Fibroblast of skin of left biceps (primary cell): Measurements from ENCODE around the gene PDCD11.

Experiments
- DNase-seq, 2 experiments: peaks; one replicate each; pipeline ENCODE4 v3.0.0-alpha.2; 2013; ENCODE audit warnings: low read depth in 2 of 2

PDCD11 gene

DNA sequence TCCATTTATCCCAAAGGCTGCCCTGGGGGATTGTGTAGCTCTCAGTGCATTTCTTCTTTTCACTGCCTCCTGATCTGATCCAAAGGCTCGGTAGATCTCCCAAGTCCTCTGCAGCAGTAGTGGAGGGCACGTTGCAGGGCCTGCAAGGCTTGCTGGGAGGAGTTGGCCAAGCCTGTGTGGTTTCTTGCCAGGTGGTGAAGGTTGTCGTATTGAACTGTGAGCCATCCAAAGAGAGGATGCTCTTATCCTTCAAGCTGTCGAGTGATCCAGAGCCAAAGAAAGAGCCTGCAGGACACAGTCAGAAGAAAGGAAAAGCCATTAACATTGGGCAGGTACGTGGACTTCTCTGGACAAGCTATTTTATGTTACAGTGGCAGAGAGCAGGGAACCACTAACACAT lies 21.2 kb downstream of the PDCD11 start:
- no peak for DNase-seq

DNA sequence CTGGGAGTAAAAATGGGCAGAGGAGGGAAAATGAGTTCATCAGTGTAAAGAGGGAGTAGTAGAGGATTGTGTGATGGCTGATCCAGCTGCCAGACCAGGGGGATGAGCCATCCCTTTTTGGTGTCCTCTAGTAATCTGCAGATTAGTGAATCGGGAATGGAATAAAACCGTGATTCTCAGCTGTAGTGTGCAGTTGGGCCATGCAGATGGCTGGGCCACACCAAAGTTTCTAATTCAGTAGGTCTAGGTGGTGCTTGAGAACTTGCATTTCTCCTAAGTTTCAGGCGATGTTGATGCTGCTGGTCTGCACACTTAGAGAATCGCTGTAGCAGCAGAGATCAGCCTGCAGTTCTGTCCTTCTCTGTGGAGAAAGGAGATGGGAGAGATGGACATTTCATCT lies 22.7 kb downstream of the PDCD11 start:
- DNase-seq = no peak

GRCh38 chr10:103423748-103424147 lies 27.3 kb downstream of the PDCD11 start:
- no peak for DNase-seq

DNA sequence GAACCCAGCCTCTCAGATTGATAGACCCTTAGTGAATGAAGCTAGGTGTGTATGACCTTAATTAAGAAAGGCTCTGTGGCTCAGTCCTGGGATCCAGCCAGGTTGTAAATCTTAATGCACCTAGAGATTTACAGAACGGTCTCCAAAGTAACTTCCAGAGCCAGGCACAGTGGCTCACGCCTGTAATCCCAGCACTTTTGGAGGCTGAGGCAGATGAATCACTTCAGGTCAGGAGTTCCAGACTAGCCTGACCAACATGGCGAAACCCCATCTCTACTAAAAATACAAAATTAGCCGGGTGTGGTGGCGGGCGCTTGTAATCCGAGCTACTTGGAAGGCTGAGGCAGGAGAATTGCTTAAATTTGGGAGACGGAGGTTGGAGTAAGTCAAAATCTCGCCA lies 31.4 kb downstream of the PDCD11 start:
- DNase-seq = no peak

DNA sequence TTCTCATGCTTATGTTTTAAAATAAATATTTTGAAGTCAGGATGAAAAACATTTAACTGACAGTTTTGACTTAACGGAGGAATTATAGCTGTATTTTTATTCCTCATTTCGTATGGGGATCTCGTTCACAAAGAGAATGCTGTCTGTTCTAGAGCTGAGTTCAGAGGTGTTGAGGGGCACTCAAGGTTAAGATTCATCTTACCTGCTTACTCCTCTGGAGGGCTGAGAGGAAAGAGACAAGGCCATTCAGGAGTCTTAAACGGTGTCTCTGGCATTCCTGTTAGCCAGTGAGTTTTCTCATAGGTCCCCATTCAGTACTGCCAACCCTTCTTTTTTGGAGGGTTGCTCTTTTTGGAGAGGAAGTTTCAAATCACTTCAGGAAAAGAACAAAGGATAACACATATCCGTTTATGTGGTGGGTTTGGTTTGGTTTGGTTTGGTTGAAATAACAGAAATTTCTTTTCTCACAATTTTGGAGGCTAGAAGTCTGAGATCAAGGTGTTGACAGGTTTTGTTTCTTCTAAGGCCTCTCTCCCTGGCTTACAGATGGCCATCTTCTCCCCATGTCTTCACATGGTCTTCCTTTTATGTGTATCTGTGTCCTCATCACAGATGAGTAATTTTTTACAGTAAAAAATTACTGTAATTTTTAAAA lies 32.7 kb downstream of the PDCD11 start:
- DNase-seq = no peak

DNA sequence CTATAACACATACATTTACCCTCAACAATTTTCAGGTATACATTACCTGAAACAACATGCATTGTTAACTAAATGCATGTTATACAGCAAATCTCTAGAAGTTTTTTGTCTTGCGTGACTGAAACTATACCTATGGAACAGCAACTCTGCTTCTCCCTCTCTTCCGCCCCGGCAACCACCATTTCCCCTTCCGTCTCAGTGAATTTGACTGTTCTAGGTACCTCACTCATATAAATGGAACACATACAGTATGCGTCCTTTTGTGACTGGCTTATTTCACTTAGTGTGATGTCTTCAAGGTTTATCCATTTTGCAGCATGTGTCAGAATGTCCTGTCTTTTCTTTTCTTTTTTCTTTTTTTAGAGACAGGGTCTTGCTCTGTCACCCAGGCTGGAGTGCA lies 33.2 kb downstream of the PDCD11 start:
- no peak for DNase-seq

- DNase-seq = no peak
Observed at GRCh38 chr10:103431902-103432301, 35.5 kb downstream of the PDCD11 start.

GRCh38 chr10:103433858-103434257 lies 37.4 kb downstream of the PDCD11 start:
- no peak for DNase-seq

- DNase-seq = no peak
Observed at GRCh38 chr10:103439776-103440175, 43.4 kb downstream of the PDCD11 start.

DNA sequence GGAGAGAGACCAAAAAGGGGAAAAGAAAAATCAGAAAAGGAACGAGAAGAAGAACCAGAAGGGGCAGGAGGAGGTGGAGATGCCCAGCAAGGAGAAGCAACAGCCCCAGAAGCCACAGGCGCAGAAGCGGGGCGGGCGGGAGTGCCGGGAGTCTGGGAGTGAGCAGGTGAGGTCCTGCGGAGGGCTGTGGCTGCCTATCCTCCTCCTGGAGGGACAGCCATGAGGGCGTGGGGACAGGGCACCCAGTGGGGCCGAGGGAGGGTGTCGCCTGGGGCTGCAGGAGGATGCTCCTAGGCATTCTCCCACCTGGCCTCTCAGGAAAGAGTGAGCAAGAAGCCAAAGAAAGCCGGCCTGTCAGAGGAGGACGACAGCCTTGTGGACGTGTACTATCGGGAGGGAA lies 44.0 kb downstream of the PDCD11 start:
- no peak for DNase-seq

GRCh38 chr10:103441206-103441605 lies 44.8 kb downstream of the PDCD11 start:
- no peak for DNase-seq

- DNase-seq = no peak
Observed at GRCh38 chr10:103441611-103442010, 45.2 kb downstream of the PDCD11 start.

DNA sequence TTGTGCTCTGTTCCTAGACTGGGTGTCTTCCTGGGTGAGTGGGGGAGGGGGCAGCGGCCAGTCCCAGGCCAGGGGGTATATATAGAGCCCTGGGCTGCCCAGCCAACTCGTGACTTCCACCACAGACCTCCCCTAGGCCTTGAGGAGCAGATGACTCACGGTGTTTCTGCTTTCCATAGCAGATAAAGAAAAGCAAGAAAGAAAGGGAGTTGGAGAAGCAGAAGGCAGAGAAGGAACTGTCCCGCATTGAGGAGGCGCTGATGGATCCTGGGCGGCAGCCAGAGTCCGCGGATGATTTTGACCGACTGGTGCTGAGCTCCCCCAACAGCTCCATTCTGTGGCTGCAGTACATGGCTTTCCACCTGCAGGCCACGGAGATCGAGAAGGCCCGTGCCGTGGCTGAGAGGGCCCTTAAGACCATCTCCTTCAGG lies 45.6 kb downstream of the PDCD11 start:
- DNase-seq = no peak

DNA sequence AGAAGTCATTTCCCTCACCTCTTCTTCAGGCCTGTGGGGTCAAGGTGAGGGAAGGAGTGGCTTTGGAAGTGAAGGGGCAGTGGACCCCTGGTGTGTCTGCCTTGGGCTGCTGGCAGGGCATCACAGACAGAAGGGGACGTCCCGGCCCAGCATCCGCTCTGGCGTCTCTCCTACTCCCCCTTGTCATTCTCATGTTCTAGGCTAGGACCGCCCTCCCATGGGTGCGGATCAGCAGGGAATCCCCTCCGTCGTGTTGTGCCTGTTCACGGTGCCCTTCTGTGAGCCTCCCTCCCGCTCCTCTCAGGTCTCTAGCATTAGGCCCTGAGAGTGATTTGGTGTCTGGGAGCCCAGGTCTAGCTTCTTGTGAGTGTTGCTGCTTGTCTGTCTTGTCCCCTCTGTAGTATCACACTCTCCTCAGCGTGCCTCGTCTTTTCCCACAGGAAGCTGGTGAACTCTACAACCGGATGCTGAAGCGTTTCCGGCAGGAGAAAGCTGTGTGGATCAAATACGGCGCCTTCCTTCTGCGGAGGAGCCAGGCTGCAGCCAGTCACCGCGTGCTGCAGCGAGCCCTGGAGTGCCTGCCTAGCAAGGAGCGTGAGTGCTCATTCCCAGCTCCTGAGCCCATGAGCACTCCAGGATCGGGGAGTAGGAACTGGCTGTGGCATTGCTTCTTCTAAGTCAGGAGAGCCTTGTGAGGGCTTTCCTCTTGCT lies 47.2 kb downstream of the PDCD11 start:
- no peak for DNase-seq

- no peak for DNase-seq
Observed at GRCh38 chr10:103444478-103444877, 48.1 kb downstream of the PDCD11 start.

DNA sequence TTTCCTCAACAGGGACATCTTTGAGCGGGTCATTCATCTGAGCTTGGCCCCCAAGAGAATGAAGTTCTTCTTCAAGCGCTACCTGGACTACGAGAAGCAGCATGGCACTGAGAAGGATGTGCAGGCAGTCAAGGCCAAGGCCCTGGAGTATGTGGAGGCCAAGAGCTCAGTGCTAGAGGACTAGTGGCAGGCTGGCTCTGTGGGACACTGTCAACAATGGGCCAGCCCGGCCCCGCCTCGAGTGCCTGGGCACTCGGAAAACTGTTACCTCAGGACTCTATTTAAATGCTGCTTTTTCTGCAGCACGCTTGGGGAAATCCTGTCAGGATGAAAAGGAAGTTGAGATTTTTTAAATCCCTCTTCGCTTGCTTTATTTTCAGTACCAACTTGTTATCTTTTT lies 48.9 kb downstream of the PDCD11 start:
- DNase-seq = no peak

- no peak for DNase-seq
Observed at GRCh38 chr10:103445767-103446567, 49.5 kb downstream of the PDCD11 start.

- DNase-seq = no peak
Observed at GRCh38 chr10:103447187-103447586, 50.8 kb downstream of the PDCD11 start.

GRCh38 chr10:103448746-103449145 lies 52.3 kb downstream of the PDCD11 start:
- peak; percentile 36 to 39 for DNase-seq

DNA sequence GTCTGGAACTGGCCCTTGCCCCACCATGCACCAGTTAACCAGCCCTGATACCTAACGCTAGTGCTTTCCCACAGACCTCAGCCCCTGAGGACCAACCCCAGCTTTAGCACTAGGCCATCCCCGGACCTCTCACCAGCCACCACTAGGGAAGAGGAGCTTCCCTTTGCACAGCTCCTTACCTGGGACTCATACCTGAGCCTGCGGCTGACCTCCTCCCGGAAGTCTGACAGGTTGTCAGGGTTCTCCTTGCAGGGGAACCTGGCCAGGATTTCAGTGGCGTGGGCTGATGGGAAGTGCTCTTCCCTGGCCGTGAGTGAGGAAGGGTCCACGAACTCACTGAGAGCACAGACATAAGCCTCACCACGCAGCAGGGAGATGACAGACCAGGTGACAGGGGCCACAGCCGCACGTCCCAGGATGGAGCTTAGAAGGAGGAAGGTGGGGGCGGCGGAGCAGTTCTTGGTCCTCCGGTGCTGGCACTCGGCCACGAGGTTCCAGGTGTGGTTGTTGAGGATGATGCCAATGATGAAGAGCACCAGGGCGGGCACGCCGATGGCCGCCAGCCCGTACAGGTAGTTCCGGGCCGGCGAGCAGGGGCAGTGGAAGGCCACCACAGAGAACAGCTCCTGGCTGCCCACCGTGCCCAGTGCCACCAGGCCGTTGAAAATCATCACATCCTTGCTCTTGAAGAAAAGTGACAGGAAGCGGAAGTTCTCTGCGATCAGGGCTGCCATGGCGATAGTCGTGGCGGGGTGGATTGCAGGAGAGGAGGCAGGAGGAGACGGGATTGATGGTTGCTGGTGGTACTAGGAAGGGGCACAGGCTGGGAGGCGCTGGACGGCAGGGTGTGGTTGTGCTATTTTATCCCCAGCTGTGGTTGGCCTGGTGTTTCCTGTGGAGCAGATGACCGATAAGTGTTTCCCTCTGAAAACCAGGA lies 53.0 kb downstream of the PDCD11 start:
- no peak for DNase-seq

- DNase-seq = no peak
Observed at GRCh38 chr10:103450201-103450695, 53.8 kb downstream of the PDCD11 start.
